ENCODE measurements around the gene ERICH3.
A peak's percentile ranks its signal among the peaks of the same experiment; 100 is the strongest.

Gene ERICH3

GRCh38 chr1:74673351-74674111 is at the start of gene ERICH3:
ERICH3 (minus strand) TSS chr1:74673792; CDS start chr1:74673519, 273 bp downstream.
- DNase-seq (ENCODE audit: low spot score) = no peak

GRCh38 chr1:74717626-74718025 is 44.0 kb upstream of the ERICH3 start:
- no peak for DNase-seq (ENCODE audit: low spot score)

- DNase-seq (ENCODE audit: low spot score) = no peak
These were observed 43.2 kb upstream of the ERICH3 start for GRCh38 chr1:74716822-74717221.

- DNase-seq (ENCODE audit: low spot score) = no peak
These were observed 42.2 kb upstream of the ERICH3 start for GRCh38 chr1:74715806-74716205.

- DNase-seq (ENCODE audit: low spot score) = no peak
These were observed 41.6 kb upstream of the ERICH3 start for GRCh38 chr1:74715236-74715502.

GRCh38 chr1:74714429-74715235 is 41.0 kb upstream of the ERICH3 start:
- no peak for DNase-seq (ENCODE audit: low spot score)

- DNase-seq (ENCODE audit: low spot score) = no peak
These were observed 40.3 kb upstream of the ERICH3 start for GRCh38 chr1:74713849-74714248.

- no peak for DNase-seq (ENCODE audit: low spot score)
These were observed 39.3 kb upstream of the ERICH3 start for GRCh38 chr1:74712881-74713280.

- DNase-seq (ENCODE audit: low spot score) = no peak
These were observed 30.0 kb upstream of the ERICH3 start for GRCh38 chr1:74703386-74704182.

GRCh38 chr1:74699331-74699730 is 25.7 kb upstream of the ERICH3 start:
- no peak for DNase-seq (ENCODE audit: low spot score)

GRCh38 chr1:74697832-74698231 is 24.2 kb upstream of the ERICH3 start:
- no peak for DNase-seq (ENCODE audit: low spot score)

GRCh38 chr1:74693473-74693872 is 19.9 kb upstream of the ERICH3 start:
- DNase-seq (ENCODE audit: low spot score) = no peak

- no peak for DNase-seq (ENCODE audit: low spot score)
These were observed 17.3 kb upstream of the ERICH3 start for GRCh38 chr1:74690909-74691308.

GRCh38 chr1:74690364-74690696 is 16.7 kb upstream of the ERICH3 start:
- DNase-seq (ENCODE audit: low spot score) = no peak

- peak; percentile 51 for DNase-seq (ENCODE audit: low spot score)
These were observed 16.2 kb upstream of the ERICH3 start for GRCh38 chr1:74689621-74690363.

GRCh38 chr1:74686928-74687327 is 13.3 kb upstream of the ERICH3 start:
- DNase-seq (ENCODE audit: low spot score) = no peak

GRCh38 chr1:74684301-74684700 is 10.7 kb upstream of the ERICH3 start:
- DNase-seq (ENCODE audit: low spot score) = no peak

- no peak for DNase-seq (ENCODE audit: low spot score)
These were observed 10.1 kb upstream of the ERICH3 start for GRCh38 chr1:74683656-74684055.

GRCh38 chr1:74681851-74682250 is 8.3 kb upstream of the ERICH3 start:
- no peak for DNase-seq (ENCODE audit: low spot score)

GRCh38 chr1:74681449-74681848 is 7.9 kb upstream of the ERICH3 start:
- DNase-seq (ENCODE audit: low spot score) = no peak

GRCh38 chr1:74681001-74681400 is 7.4 kb upstream of the ERICH3 start:
- no peak for DNase-seq (ENCODE audit: low spot score)

- no peak for DNase-seq (ENCODE audit: low spot score)
These were observed 6.2 kb upstream of the ERICH3 start for GRCh38 chr1:74679811-74680210.
